Dermis lymphatic vessel endothelial cell (primary cell): ENCODE results near the gene ATP5F1A. TPM values are rescaled to one million over a fixed set of nuclear protein-coding genes. Genes with fewer than 3 reads are reported as not detected.

Experiments used
- total RNA-seq: library from RNA; depleted of rRNA; stranded (reverse); fragments of >200 nt; gene quantifications from 2 replicates; pipeline ENCODE4 v1.2.1, GENCODE V29; 2014

Gene ATP5F1A
- 697 and 829 TPM in 2 replicates for total RNA-seq

GRCh38 chr18:46097801-46098615, at the start of gene ATP5F1A:
ATP5F1A (minus strand) TSS chr18:46098296; CDS start chr18:46098231, 65 bp downstream.

GRCh38 chr18:46104128-46104911, 6.2 kb upstream of the ATP5F1A start, which contains the start of gene HAUS1:
HAUS1 (plus strand) TSS chr18:46104385; CDS start chr18:46104412, 27 bp downstream.

GRCh38 chr18:46071653-46072375, 26.3 kb downstream of the ATP5F1A start, which contains the start of gene PSTPIP2:
PSTPIP2 (minus strand) TSS chr18:46072260; CDS start chr18:46072188, 72 bp downstream.

Other genes starting within 250 kb of the ATP5F1A start
- gene EPG5, start 131.0 kb downstream of the ATP5F1A start, total RNA-seq = 9.4 and 14.8 TPM in 2 replicates
- 0.22 and 0.95 TPM in 2 replicates for gene PSTPIP2, start 26.0 kb downstream of the ATP5F1A start, total RNA-seq
- gene HAUS1, start 6.1 kb upstream of the ATP5F1A start, total RNA-seq = 35.5 and 52.1 TPM in 2 replicates